SU-DHL-6 (cell line): ENCODE results near the gene ERBB4.
A peak's percentile ranks its signal among the peaks of the same experiment; 100 is the strongest.

ENCODE experiments used
- EZH2phosphoT487 ChIP-seq: fragments of 200-600 bp; sonication (generic), shearing (Covaris generic); conservative IDR thresholded peaks from 2 replicates; pipeline ENCODE4 v1.6.1; 2018; ENCODE audit warnings: mild to moderate bottlenecking, antibody characterized with exemption, low read length, moderate library complexity, mixed read lengths
- TF ChIP-seq, protein P1 (sequence below): fragments of 200-600 bp; sonication (generic); IDR thresholded peaks from one replicate; pipeline ENCODE4 v1.5.1; 2017; ENCODE audit warnings: antibody characterized with exemption, mild to moderate bottlenecking, low read length, moderate library complexity; ENCODE audit not compliant: insufficient read depth, poor library complexity, severe bottlenecking

- TF ChIP-seq, protein P1, sequence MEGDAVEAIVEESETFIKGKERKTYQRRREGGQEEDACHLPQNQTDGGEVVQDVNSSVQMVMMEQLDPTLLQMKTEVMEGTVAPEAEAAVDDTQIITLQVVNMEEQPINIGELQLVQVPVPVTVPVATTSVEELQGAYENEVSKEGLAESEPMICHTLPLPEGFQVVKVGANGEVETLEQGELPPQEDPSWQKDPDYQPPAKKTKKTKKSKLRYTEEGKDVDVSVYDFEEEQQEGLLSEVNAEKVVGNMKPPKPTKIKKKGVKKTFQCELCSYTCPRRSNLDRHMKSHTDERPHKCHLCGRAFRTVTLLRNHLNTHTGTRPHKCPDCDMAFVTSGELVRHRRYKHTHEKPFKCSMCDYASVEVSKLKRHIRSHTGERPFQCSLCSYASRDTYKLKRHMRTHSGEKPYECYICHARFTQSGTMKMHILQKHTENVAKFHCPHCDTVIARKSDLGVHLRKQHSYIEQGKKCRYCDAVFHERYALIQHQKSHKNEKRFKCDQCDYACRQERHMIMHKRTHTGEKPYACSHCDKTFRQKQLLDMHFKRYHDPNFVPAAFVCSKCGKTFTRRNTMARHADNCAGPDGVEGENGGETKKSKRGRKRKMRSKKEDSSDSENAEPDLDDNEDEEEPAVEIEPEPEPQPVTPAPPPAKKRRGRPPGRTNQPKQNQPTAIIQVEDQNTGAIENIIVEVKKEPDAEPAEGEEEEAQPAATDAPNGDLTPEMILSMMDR: peak; percentile 63
- TF ChIP-seq EZH2phosphoT487: no peak
Measured at GRCh38 chr2:212005085-212005671, 533.4 kb downstream of the ERBB4 start.
